Measurements from ENCODE around the gene CFAP100. TPM values are rescaled to one million over a fixed set of nuclear protein-coding genes. Genes with fewer than 3 reads are reported as not detected.
A peak's percentile ranks its signal among the peaks of the same experiment; 100 is the strongest.

CFAP100 gene
- total RNA-seq, 1 experiment from 2014 or later: not detected

GRCh38 chr3:126417981-126418530 is 23.3 kb downstream of the CFAP100 start:
- H3K36me3 Mint-ChIP-seq (ENCODE audit: insufficient read depth, unreplicated experiment): no peaks in the 10 kb centered on the region
- no peaks in the 10 kb centered on the region for H3K27me3 ChIP-seq (replicated peaks; ENCODE audit: control insufficient read depth, insufficient read depth, low read length)
- POLR2A ChIA-PET: no interaction called here
- no peaks in the 10 kb centered on the region for H3K27me3 Mint-ChIP-seq (ENCODE audit: insufficient read depth, unreplicated experiment)
- no peak for TF ChIP-seq CTCF (IDR thresholded peaks at IDR 0.05; ENCODE audit: insufficient read depth in 1 of 2, low read depth in 1 of 2, low read length in 1 of 2, severe bottlenecking in 1 of 2, unreplicated experiment in 1 of 2)
- no peak overlapping the region for H3K4me3 ChIP-seq (ENCODE audit: low read depth, low read length)
- no peak for DNase-seq
- no peak overlapping the region for H3K27ac Mint-ChIP-seq (ENCODE audit: unreplicated experiment)
- H3K4me1 Mint-ChIP-seq (ENCODE audit: low read depth, unreplicated experiment): no peaks in the 10 kb centered on the region
- no peak overlapping the region for H3K4me3 Mint-ChIP-seq (ENCODE audit: unreplicated experiment)
- CTCF ChIA-PET: no interaction called here
- H3K9me3 ChIP-seq: no peaks in the 10 kb centered on the region
- no peaks in the 10 kb centered on the region for H3K9me3 Mint-ChIP-seq (ENCODE audit: unreplicated experiment)
- H3K4me1 ChIP-seq: 0 out of 2 replicates have a peak, but pooled peaks cover 4% of the 10 kb centered on the region
- no TSS peak for BruUV-seq (replicated peaks)
- no peaks in the 10 kb centered on the region for H3K36me3 ChIP-seq (ENCODE audit: control insufficient read depth, insufficient read depth, low read length)
- intact Hi-C loops (cut with micrococcal nuclease; ENCODE audit: unreplicated experiment): no loop called here

GRCh38 chr3:126418661-126419131 is 24.0 kb downstream of the CFAP100 start:
- CTCF ChIA-PET: no interaction called here
- intact Hi-C loops (cut with micrococcal nuclease; ENCODE audit: unreplicated experiment): no loop called here
- Histone ChIP-seq H3K4me1 (0 out of 2 replicates have a peak, but pooled peaks cover 4% of the 10 kb centered on the region), H3K9me3 (no peaks in the 10 kb centered on the region), H3K4me3 (ENCODE audit: low read depth, low read length) (no peak overlapping the region), H3K36me3 (ENCODE audit: control insufficient read depth, insufficient read depth, low read length) (no peaks in the 10 kb centered on the region), H3K27me3 (replicated peaks; ENCODE audit: control insufficient read depth, insufficient read depth, low read length) (no peaks in the 10 kb centered on the region)
- DNase-seq: peak in 1 of 2 experiments; percentile 19
- Mint-ChIP-seq H3K27ac (ENCODE audit: unreplicated experiment) (no peak overlapping the region), H3K27me3 (ENCODE audit: insufficient read depth, unreplicated experiment) (no peaks in the 10 kb centered on the region), H3K4me1 (ENCODE audit: low read depth, unreplicated experiment) (no peaks in the 10 kb centered on the region), H3K9me3 (ENCODE audit: unreplicated experiment) (no peaks in the 10 kb centered on the region), H3K36me3 (ENCODE audit: insufficient read depth, unreplicated experiment) (no peaks in the 10 kb centered on the region), H3K4me3 (ENCODE audit: unreplicated experiment) (no peak overlapping the region)
- POLR2A ChIA-PET: no interaction called here
- no peak for TF ChIP-seq CTCF (IDR thresholded peaks at IDR 0.05; ENCODE audit: insufficient read depth in 1 of 2, low read depth in 1 of 2, low read length in 1 of 2, severe bottlenecking in 1 of 2, unreplicated experiment in 1 of 2)
- BruUV-seq (replicated peaks): no TSS peak

- Histone ChIP-seq H3K9me3 (no peaks in the 10 kb centered on the region), H3K36me3 (ENCODE audit: control insufficient read depth, insufficient read depth, low read length) (no peaks in the 10 kb centered on the region), H3K4me1 (0 out of 2 replicates have a peak, but pooled peaks cover 4% of the 10 kb centered on the region), H3K4me3 (ENCODE audit: low read depth, low read length) (no peak overlapping the region), H3K27me3 (replicated peaks; ENCODE audit: control insufficient read depth, insufficient read depth, low read length) (no peaks in the 10 kb centered on the region)
- no peak overlapping the region for H3K27ac Mint-ChIP-seq (ENCODE audit: unreplicated experiment)
- intact Hi-C loops (cut with micrococcal nuclease; ENCODE audit: unreplicated experiment): no loop called here
- POLR2A ChIA-PET: no interaction called here
- H3K4me1 Mint-ChIP-seq (ENCODE audit: low read depth, unreplicated experiment): no peaks in the 10 kb centered on the region
- DNase-seq: no peak
- no TSS peak for BruUV-seq (replicated peaks)
- no peaks in the 10 kb centered on the region for H3K27me3 Mint-ChIP-seq (ENCODE audit: insufficient read depth, unreplicated experiment)
- no peak overlapping the region for H3K4me3 Mint-ChIP-seq (ENCODE audit: unreplicated experiment)
- TF ChIP-seq CTCF (IDR thresholded peaks at IDR 0.05; ENCODE audit: insufficient read depth in 1 of 2, low read depth in 1 of 2, low read length in 1 of 2, severe bottlenecking in 1 of 2, unreplicated experiment in 1 of 2): no peak
- no peaks in the 10 kb centered on the region for H3K36me3 Mint-ChIP-seq (ENCODE audit: insufficient read depth, unreplicated experiment)
- H3K9me3 Mint-ChIP-seq (ENCODE audit: unreplicated experiment): no peaks in the 10 kb centered on the region
- CTCF ChIA-PET: no interaction called here
Measured at GRCh38 chr3:126419151-126419703, 24.5 kb downstream of the CFAP100 start.

All from Caco-2 (cell line).